HG03354 (cell line): ENCODE results near the gene TM4SF4.

Experiments
- ATAC-seq: cut with Tn5 transposase; IDR thresholded peaks from one replicate; pipeline ENCODE4 v1.9.1; 2021; ENCODE audit warnings: mild to moderate bottlenecking; ENCODE audit not compliant: unreplicated experiment, poor library complexity, severe bottlenecking

Gene TM4SF4

DNA sequence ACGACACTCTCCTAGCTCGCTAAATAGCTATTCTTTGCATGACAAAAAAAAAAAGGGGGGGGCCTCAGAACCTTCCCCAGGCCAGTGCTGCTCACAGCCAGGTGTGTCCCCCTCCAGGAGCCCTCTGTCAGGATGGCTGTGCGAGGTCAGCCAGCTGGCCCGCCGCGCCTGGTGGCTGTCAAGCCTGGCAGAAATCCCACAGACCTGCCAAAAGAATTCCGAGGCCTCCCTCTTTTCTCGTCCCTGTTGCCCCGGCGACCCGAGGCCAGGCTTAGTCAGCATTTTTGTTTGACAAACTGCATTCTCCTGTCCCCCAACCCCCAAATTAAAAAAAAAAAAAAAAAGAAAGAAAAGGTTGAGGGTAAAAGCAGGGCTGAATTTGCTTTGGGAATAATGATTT is 61.9 kb downstream of the TM4SF4 start:
- ATAC-seq = no peak

DNA sequence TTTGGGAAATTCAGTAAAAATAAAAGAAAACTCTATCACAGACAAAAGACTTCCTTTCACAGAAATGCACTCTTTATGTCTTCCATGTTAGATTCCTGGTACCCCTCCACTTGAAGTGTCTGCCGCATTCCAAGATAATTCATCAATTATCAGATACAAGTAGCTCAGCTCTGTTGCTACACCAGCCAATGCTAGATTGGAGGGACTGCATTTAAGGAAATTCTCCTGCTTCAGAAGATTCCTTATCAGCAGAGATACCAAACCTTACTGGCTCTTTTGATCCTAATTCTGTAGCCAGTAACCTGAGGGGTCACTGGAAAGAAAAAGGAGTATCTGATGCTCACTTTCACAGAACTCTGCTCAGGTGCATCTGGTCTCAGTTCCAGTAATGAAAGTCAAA is 63.9 kb downstream of the TM4SF4 start:
- ATAC-seq = no peak

DNA sequence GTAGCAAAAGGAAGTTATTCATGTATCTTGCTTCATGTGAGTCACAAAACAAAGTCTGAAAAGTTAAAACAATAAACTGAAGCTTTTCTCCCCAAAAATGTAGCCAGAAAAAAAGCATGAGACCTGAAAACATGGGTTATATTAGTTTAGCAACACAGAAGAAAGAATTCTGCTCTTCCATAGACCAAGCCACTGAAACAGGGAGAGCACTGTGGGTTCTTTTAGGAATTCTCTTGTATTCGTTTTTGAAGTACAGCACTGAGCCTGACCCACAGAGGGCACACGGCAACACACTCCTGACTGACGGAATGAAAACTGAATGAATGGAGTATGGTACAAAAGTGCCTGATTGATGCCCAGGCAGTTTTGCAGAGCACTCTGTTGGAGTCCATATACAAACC is 66.6 kb downstream of the TM4SF4 start:
- ATAC-seq = no peak

DNA sequence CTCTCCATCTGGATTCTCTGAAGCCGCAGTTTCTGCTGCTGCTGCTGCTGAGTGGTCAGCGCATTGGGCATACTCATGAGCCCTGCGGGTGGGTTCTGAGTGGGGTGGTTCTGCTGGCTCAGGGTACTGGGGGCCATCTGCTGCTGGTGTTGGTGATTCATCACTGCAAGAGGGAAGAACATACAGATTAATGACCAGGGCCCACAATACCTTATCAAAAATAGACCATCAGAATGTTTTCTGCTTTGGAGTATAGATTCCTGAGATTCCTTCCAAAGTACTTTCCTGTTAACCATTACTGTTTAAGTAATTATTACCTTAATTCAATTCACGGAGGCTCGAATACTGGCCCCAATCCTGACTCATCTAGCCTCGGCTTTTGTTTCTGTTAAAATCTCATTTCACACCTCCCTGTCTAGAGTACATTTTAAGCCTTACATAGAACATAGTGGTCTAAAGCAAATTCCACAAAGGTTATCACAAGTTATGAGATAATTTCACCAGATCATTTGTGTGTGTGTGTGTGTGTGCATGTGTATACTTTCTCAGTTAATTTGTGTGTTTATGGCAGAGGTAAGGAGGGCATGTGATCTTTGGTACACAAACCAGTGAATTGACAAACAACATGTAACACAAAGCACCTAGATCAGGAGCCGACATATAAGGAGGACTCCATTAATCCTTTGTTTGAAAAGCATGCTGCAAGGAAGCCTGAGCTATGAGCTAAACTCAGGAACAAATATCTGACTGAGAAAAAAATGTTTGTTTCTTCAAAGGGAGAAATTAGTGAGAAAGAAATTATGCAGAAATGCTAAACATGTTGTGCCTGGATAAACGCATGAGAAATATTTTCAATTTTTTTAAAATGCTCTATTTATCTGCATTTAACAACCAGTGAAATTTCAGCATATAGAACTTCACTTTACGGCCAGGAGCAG is 68.1 kb downstream of the TM4SF4 start:
- no peak for ATAC-seq

DNA sequence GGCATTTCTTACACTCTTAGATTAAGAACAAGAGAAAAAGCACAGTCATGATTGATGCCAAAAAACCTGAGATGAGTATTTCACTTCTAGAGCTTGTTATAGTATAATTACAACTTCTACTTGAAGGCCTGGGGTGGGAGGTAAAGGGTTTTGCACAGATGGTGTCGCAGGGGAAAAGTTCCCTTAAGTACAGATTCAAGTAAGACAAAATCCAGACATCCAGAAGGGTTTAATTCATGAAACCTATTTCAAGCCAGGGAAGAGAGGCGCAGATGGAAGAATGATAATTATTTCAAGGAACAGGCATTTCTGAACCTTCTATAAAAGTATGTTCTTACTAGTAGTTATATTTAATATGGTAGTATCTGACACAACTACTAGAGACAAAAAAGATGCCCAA is 70.6 kb downstream of the TM4SF4 start:
- ATAC-seq = no peak

DNA sequence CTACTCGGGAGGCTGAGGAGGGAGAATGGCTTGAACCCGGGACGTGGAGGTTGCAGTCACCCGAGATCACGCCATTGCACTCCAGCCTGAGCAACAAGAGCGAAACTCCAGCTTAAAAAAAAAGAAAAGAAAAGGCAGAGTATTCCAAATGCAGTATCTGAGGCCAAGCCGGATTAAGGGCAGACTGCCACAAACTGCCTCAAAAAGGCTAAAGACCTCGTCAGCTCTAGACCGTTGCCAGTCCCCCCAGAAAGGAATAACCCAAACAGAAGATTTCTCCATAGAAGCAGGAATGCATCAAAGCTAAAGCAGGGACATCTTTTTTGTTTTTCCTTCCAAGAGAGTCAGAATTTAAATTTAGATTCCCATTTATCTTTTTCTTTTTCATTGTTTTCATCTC is 72.9 kb downstream of the TM4SF4 start:
- no peak for ATAC-seq

DNA sequence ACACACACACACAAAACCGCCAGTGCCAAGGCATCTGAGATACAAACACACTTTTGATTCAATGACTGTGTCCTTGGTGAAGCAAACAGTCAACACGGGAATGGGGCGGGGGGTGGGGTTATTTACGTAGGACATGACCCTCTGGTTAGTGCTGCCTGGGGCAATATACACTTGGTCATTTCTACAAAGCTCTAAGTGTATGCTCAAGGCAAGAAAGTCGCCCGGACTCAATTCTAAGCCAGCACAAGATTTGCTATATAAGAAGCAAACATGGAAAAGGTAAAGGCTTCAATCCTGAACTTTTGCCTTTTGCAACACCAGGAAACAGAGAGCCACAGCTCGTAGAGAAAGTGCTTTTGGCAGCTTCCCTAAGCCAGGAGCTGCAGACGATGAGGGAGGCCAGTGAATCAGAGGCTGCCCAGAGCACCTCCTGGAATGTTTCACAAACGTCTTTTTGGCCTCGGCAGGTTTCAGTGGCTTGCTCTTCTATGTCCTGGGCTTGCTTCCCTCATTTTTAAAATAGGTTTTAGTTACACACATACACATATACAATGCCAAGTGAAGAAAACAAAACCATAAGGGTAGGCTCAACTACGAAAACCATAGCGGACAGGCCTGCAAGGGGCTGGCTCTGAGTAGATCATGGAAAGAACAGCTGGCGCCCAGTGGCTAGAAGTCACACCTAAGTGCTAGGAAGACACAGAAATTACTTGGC is 73.6 kb downstream of the TM4SF4 start:
- no peak for ATAC-seq

DNA sequence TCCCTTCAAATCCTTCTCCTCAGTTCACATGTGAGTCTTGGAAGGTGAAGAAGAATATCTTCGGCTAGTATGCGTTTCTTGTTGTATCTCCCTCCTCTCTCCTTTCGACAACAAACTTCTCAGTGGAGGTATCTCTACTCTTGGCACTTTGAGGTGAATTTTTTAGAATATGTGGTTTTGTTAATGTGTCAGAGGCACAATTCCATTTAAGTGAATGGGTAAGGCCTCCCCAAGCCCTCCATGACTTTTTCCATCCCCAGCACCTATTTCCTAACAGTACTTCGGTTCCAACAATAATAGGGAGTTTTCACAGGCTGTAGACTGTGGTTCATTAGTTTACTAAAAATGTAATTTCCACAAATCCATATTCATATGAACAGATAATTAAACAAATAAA is 74.2 kb downstream of the TM4SF4 start:
- no peak for ATAC-seq

DNA sequence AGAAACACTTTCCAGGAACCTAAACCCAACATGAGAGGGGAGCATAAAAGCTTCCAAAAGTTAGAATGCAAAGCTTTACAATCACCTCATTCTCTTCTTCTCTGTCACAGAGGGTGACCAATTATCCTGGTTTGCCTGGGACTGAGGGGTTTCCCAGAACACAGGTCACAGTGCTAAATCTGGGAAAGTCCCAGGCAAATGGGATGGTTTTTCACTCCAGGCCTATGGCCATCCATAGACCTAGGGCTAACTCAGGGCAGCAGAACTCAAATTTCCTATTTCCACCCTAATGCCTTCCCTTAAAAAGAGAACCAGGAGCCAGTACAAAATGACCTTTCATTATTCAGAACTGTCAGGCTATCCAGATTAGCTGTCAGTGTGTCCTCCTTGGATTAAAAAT is 77.0 kb downstream of the TM4SF4 start:
- ATAC-seq = no peak

DNA sequence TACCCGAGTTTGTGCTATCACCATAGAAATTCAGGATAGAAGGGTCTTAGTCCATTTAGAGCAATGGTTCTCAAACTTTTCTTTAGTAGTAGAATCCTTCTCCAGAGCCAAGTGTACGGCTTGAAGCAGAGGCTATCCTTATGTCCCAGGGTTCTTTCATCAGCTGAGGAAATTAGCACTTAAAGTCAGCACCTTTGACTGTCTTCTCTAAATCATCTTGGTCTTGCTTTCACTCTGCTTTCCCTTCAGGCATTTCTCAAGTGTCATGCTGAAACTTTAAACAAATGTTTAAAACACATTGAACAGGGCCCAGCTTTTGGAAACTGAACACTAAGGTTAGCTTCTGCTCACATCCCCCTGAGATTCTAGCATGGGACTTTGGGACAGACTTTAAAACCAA is 78.2 kb downstream of the TM4SF4 start:
- no peak for ATAC-seq
